ENCODE results near the gene PITX1.

PITX1 gene

DNA sequence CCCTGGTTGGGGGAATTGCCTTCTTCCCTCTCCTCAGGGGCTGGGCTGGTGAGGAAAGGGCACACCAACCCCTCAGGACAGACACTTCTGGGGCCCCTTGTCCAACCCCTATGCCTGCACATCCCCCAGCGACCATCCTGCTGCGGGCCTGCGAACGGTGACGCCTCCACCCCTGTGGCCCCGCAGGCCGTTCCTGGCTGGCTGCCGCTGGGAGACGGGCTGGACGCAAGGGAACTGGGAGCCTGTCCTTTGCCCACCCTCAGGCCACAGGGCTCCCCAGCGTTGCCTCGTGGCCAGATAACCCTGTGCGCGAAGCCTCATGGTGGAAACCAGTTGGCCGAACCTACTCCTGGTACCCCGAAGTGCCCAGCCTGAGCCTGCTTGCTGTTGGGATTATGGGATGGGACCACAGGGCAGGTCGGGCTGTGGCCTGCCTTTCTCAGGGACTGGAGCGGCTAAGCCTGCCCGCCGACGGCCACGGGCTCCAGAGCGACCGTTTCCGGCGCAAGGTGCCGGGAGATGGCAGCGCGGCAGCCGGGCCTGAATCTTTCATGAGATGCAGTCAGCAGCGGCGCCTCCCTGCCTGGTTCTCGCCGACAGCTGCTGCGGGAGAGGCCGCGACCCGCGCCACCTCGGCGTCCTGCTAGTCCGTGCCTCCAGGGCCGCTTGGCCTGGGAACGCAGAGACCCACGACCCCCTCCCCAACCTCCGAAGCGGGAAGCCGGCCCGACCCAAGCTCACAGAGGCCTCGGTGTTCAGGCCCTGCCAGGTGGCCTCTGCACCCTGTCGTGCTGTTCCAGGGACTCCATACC lies 6.5 kb upstream of the PITX1 start:
- no peak for DNase-seq

DNA sequence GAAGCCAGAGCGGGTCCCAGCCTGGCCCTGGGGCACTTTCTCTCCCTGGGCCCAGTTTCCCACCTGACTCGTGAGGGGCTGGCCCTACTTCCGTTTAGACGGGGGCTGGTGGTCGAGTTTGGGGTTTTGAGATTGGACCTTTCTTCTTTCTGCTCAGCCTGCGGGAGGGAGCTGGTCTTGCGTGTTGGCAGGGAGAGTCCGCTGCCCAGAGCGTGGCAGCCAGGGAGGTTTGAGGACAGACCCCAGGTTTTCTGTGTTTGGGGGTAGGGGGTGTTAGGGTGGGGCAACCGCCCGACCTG lies 6.0 kb upstream of the PITX1 start:
- DNase-seq, result no peak

DNA sequence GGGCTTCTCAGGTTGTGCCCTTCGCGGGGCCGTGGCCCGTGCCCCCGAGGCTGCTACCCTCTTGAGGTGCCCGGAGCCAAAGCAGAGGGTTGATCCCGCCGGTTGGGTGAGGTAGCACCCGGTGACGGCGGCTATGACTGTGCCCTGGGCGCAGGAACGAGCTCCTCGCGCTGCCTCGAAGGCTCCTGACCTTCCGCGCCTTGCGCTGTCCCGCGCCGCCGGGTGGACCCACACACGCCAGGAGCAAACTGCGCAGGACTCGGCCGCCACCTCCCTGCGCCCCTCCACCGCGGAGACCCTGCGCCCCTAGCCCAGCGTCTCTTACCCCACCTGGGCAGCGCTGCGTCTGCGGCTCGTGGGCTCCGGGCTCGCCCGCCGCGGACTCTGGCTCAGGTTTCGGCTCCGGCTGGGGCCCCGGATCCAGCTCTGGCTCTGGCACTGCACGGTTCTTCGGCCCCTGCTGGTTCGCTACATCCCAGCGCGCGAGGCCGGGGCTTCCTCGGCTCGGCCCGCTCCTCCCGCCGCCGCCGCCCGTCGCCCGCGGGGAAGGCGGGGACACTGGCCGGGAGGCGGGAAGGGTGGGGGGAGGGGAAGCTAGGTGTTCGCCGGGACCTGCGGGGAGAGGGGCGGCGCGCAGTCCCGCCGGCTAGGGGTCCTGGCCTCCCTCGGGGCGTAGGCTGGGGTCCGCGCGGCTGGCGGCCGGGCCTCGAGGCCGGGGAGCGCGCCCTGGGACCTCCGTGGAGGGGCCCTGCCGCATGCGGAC lies 5.4 kb upstream of the PITX1 start:
- DNase-seq, result no peak

DNA sequence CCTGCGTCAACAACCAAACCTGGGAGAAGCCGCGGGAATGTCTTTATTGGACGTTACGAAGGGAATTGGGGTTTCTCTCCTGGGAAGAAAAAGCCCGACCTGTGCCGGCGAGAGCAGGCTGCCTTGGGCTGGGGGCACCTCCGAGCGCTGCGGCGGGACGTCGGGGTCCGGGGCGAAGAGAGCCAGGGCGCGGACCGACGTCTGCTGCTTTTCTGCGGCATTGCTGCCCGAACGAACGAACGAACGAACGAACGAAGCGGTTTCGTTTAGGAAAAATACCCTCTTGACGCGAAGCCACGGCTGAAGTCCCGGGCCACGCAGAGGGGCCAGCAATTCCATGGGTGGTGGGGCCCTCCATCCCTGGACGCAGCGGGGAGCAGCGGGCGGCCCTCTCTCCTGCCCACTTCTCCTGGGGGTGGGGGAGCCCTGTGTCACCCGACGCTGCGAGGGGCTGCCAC lies 4.8 kb upstream of the PITX1 start:
- DNase-seq, result no peak

DNA sequence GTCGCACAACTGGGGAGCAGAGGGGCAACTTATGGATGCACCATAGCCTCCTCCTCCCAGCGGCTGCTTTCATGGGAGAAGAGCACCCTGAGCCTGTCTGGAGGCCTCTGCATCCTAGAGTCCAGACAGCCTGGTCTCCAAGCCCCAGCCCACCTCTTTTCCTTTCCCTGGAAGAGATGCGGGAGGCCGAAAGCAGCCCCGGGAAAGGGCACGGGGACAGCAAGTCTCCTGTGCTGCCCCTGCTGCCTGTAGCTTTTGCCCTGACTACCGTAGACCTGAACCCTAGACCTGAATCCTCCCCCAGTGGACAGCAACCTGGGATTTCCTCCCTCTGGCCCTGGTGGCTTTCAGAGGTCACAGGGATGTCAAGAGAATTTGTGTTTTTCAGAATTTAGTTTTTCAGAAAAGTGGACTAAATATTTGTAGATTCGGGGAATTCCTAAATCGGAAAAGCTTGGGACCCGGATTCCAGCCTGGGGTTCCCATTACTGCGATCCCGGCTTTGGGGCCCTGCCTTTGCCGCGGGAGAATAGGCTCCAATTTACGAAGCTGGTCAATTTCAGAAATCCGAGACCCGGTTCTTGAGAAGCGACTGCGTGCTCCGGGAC lies 4.3 kb upstream of the PITX1 start:
- DNase-seq, result no peak

DNA sequence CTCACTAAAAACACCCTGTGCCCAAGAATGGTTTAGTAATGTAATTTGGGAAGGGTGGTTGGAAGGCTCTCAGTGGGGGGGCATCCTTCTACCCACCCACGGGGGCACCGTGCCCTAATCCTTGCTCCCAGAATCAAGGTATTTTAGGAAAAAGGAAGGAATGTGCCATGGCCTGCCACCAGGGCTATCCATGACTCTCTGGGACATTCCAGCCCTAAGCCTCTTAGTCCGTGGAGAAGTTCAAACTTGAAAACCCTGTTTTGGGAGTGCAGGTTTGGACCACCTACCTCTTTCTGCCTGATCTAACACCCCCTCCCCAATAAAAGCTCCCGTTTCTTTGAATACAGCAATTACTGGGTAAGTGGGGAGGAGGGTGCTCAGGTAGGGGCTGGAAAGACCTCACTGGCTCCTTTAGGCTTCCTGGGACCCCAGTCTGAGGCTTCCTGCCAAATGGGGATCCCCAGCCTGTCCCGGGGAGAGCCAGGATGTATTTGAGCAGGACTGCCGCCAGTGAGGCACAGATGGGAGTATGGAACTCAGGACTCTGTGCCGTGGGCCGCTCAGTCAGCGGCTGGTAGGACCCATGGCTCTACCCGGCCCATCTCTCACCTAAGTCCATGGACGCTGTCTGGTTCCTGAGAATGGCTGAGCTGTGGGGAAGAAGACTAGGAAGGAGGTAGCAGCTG lies 3.6 kb upstream of the PITX1 start:
- DNase-seq, result no peak

DNA sequence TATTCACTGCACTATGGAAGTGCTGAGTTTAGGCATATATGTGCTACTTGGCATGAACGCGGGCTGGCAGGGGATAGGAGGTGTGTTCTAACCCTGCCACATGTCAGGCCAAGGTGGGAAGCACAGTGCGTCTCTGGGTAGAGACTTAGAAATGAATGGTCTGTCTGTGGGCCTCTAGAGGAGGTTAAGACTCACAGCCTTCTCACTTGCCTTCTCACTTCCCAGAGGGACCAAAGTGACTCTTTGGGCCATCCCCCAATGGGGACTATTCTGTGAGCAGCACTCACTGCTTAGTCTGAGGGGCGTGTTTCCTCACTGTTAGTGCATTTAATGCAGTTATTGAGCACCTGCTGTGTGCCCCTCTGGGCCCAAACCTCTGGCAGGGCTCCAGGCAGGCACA lies 2.4 kb upstream of the PITX1 start:
- DNase-seq, result no peak

DNA sequence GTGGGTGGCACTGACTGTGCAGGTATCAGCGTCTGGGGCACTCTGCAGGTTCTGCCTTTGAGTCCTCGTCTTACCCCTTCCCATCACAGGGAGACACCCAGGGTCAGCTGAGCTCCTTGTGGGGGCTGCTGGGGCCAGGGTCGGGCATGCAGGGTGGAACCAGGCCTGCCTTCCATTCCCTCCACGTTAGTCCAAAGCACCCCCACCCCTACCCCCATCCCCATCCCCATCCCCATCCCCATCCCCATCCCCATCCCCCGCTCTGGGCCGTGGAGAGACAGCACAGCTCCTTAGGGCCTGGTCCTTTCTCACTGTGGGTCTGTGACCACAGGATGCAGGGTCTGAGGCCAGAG lies 1.6 kb upstream of the PITX1 start:
- no peak for DNase-seq

DNA sequence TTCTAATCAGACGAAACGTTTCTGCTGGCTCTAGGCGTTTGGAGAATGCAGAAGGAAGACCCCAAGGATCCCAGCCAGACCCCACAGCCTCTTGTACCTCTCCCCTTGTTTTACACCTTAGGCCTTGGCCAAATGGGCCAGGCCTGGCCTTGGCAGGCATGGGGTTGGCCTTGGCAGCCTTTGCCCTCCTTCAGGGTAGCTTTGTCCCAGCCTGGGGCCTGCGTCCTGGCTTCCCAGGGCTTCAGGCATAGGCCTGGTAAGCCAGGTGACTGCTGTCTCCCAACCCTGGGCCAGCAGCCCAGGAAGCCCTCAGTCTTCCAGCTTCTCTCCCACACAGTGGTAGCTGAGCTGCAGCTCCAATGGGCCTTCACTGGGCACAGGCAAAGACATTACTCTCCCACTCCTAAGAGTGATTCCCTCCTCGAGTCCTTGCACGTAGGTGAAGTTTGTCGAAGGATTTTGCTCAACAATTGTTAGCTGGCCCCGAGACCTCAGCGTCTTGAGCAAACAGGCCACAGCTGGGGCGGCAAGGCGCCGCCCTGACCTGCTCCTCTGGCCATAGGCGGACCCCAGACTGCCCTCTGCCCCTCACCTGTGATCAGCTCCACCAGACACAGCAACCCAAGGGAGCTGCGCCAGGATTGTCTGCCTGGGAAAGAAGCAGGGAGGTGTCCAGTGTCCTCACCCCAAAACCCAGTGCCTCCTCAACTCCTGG lies 1.1 kb upstream of the PITX1 start:
- no peak for DNase-seq

DNA sequence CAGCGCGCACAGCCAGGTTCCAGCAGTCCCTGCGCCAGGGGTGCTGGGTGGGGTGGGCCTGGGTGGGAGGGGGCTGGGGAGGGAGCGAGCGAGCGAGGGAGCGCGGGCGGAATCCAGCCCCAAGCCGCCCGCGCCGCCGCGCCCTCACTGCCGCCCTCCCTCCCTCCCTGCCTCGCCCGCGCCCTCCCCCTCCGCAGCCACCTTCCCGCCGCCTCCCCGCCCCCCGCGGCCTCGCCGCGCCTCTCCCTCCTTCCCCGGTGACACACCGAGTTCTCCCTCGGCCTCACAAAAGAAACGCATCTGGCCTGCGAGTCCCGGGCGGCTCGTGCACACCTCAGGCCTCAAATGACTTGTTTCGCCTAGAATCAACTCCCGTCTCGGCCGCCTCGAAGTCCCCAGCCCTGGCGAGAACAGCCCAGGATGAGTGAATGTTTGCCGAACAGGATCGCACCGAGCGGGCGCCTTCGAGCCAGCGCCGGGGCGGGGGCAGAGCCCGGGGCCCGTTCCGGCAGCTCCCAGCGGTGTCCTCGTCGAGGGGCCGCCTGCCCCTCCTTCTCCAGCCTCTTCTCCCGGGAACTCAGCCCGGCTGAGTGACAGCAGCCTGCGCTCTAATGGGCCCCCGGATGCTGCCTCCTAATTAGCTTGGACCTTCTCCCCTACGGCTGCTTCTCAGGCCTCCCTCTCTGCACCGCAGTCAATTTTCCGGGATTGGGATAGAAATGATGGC lies 371 bp upstream of the PITX1 start:
- peak; percentile 39 for DNase-seq

DNA sequence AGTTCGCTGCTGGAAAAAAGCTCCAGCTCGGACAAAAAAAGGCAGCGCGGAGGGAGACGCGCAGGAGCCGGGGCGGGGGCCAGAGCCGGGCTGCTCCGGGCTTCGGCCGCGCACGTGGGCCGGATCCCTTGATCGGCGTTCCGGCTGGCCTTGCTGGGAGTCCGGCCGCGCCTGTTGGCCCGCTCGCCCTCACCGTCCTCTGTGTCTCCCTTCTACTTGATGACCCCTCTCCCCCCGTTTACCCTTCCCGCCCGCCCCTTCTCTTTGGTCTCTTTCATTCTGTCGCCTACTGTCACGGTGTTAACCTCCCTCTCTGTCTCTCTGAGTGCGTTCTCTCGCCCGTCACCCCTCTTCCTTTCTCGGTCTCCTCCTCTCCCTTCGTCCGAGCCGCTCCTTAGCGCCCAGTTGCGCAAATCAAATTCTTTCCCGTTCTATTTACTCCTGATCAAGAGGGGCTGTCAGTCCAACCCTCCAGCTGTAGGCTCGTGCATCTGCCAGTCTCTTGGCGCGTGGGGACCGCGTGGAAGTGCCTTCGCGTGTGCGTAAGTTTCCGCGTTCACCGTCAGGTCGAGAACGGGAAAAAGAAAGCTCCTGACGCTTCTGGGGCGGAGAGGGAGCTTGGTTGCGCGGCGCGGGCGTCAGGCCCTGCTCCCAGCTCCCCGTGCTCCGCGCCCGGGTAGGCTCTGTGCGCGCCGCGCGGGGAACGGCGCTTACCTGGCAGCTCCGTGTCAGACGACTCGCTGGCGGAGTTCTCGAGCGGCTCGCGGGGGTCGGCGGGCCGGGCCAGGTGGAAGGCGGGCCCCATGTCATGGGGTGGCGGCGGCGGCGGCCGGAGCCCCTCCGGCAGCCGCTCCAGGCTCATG lies 798 bp downstream of the PITX1 start:
- no peak for DNase-seq

DNA sequence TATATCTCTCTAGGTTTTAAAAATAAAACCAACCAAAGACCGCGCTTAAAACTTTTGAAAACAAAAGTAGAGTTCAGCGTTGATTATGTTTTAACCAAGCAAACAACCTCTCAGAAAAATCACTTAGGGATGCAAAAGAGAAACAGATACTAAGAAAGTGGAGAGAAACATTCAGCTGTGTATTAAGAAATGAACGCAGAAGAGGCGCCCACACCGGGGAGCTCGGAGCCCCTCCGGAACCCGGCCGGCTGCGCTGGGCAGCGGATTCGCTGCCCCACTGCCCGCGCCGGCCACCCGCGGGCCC lies 1.4 kb downstream of the PITX1 start:
- DNase-seq, result no peak

DNA sequence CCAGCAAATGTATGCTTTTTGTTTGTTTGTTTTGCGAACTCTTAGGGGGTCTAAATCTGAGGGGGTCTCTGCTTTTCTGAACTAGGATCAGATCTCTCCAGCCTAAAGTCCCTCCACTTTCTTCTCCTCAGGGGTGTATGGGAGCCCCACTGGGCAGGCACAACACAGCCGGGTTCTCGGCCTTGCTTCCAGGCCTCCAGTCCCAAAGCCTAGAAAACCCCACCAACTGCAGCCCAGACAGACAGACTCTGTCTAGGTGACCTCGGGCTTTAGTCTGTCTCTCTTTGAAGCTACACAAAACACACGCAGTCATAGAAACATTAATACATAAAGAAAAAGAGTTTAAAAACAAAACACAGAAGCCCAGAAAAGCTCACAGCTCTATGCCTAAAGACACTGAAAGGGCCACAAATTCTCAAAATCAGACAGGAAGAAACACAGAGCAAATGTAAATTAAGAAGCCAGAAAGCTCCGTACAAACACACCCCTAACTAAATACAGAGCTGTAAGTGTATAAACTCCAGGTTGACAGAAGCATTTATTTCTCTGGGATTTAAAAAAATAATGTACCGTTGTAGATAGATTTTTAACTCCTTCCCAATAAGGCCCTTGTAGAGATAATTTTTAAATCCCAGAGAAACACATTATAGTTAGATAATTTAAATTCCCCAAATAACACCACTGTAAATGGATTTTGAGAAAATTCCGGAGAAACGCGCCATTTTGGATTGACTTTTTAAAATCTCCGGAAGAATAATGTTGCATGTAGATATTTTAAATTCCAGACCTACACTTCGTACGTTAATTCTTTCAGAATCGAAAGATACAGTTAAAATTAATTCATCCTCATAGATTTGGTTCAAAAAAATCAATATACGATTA lies 2.0 kb downstream of the PITX1 start:
- DNase-seq, result no peak

DNA sequence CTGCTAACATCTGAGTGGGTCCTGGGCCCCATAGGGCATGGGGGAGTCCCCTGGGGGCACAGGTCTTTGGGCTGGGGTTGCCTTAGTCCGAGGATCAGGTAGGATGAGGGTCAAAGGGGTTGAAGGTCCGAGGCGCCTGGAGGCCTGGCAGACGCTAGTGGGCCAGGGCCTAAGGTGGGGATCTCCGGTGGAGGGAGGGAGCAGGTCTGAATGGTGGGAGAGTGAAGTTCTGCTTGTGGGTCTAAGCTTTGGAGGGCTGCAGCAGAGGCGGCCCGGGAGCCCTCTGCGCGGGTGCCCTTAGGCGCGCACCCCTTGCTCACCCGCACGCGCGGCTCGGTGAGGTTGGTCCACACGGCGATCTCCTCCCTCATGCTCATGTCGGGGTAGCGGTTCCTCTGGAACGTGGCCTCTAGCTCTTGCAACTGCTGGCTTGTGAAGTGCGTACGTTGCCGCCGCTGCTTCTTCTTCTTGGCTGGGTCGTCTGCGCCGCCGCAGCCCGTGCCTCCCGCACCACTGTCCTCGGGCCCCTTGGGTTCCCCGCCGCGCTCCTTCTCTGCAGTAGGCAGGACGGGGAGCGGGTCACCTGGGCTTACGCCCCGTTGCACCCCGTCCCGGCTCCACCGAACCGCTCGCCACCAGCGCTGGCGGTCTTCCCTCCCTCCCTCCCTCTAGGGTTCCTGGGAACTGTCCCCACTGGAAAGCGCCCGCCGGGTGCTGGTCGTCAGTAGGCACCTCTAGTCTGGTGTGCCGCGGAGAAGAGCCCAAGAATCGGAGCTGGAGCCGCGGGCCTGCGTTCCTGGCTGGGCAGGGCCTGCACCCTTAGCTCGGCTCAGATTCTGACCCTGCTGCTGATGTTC lies 2.8 kb downstream of the PITX1 start:
- DNase-seq, result no peak

DNA sequence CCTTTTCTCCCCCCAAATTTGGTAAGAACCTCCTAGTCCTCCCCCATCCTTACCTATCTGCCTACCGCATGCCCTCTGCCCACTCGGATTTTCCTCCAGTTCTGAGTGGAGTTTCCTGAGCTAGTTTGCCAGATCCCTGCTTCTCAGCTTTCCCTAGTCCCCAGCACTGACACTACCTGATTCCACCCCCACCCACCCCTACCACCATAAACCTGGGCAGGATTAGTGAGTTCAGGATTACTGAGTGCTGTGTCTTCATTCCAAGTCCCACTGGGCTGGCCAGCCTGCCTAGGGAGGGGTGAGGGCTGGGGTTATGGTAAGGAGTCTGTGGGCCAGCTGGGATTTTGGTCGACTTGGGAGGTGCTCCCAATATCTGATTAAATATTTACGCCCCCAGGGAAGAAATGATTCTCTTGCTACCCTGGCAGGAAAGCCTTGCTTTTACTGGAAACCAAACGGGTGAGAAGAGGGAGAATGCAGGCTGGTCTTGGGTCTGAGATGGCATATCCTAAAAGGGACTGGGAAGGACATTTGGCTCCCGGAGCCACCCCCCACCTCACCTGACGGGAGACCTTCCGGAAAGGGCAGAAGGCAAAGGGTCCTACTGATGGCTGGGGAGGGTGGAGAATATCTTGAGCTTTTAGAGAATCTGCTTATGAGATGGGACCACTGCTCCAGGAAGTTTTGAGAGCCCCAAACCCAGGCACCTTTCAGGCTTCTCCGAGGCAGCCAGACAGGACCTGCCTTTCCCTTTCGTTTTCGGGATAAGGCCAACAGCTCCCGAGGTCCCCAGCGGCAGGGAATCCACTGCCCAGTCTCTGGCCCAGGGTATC lies 3.7 kb downstream of the PITX1 start:
- DNase-seq, result no peak

DNA sequence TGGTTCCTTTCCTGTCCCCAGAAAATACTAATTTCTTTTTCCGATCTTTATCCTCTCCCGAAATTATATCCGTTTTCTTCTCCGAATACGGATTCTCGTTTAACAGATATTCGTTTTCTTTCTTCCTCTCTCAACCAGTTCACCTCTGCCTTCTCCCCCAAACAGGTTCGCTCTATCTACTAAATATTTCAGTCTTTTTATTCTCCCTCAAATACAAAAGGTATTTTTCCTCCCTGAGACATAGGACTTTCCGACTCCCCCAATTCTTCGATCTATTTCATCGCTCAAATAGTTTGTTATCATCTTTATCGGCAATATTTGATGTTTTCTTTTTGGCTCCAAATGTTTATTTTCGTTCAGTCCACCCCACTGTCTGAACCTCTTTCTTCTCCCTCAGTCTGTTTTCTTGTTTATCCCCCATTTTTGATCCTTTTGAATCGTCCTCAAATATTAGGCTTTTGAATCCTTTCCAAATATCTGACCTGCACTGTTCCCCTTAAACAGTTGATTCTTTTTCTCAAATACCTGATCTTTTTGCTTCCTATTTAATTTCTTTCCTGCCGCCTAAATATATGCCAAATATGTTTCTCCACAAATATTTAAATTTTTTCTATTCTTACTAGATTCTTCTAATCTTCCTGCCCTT lies 4.4 kb downstream of the PITX1 start:
- no peak for DNase-seq

DNA sequence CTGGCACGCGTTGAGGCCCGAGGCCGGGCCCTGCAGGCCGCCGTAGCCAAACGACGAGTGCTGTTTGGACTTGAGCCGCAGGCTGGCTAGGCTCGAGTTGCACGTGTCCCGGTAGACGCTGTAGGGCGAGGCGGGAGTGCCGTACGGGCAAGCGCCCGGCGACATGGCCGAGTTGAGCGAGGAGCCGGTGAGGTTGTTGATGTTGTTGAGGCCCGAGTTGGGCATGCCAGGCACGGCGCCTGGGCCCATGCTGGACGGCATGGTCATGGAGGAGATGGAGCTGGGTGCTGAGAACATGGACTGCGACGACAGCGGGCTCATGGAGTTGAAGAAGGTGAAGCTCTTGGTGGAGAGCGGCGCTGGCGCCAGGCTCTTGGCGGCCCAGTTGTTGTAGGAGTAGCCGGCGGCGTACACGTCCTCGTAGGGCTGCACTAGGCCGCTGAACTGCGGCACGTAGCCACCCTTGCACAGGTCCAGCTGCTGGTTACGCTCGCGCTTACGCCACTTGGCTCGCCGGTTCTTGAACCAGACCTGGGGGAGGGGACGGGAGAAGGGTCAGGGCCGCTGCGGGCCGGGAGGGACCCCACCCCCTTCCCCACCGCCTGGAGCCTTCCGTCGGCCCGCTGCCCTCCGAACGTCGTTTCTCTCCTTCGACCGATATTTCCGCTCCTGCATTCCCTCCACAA lies 5.1 kb downstream of the PITX1 start:
- no peak for DNase-seq
